Adrenal gland (tissue), 5 donors: ENCODE measurements around the gene INPP4B.

Experiments used
- POLR2A ChIP-seq, 2 donors: fragments of 450-650 bp; IDR thresholded peaks; one replicate each; pipeline ENCODE4 v1.6.1; 2017; ENCODE audit warnings: antibody characterized with exemption in 2 of 2, mild to moderate bottlenecking in 2 of 2, moderate library complexity in 1 of 2
- TF ChIP-seq, protein P1 (sequence below), 6 experiments: fragments of 450-650 bp in 4 of 6; fragments of 200-600 bp in 2 of 6; sonication (generic) in 1 of 6; IDR thresholded peaks; 1 replicate in 5 of 6; 2 replicates in 1 of 6; pipeline versions ENCODE4 v1.5.1 to v1.8.0; 2016 to 2021; ENCODE audit warnings: antibody characterized with exemption in 6 of 6, mild to moderate bottlenecking in 2 of 6, moderate library complexity in 1 of 6
- donor health status: DM: no; HTN: no; CAD: no.

DNA sequence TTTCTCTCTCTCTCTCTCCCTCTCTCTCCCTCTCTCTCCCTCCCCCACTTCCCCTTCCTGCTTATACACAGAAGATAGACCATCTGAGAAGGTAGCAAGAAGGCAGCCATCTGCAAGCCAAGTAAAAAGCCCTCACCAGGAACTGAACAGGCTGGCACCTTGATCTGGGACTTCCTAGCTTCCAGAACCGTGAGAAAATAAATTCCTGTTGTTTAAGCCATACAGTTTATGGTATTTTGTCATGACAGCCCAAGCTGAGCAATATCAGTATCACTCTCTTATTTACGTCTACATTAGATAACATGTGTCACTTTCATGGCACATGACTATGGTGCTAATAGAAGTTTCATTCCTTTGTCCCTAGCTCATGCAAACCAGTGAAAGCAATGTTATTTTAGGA is 581.1 kb downstream of the INPP4B start:
- no peak for TF ChIP-seq POLR2A (IDR thresholded peaks at IDR 0.05)
- TF ChIP-seq, protein P1, sequence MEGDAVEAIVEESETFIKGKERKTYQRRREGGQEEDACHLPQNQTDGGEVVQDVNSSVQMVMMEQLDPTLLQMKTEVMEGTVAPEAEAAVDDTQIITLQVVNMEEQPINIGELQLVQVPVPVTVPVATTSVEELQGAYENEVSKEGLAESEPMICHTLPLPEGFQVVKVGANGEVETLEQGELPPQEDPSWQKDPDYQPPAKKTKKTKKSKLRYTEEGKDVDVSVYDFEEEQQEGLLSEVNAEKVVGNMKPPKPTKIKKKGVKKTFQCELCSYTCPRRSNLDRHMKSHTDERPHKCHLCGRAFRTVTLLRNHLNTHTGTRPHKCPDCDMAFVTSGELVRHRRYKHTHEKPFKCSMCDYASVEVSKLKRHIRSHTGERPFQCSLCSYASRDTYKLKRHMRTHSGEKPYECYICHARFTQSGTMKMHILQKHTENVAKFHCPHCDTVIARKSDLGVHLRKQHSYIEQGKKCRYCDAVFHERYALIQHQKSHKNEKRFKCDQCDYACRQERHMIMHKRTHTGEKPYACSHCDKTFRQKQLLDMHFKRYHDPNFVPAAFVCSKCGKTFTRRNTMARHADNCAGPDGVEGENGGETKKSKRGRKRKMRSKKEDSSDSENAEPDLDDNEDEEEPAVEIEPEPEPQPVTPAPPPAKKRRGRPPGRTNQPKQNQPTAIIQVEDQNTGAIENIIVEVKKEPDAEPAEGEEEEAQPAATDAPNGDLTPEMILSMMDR (IDR thresholded peaks at IDR 0.05), result no peak
